ENCODE measurements around the gene EARS2.

GRCh38 chr16:23514381-23515152, 42.6 kb downstream of the EARS2 start:
- TF ChIP-seq SMC3 (conservative IDR thresholded peaks at IDR 0.05; ENCODE audit: insufficient read depth, low read depth, low read length) (no peak), MNT (conservative IDR thresholded peaks at IDR 0.05) (no peak), NR3C1 (CRISPR knock-in tag; IDR thresholded peaks at IDR 0.05) (no peak), PCBP2 (IDR thresholded peaks at IDR 0.05; ENCODE audit: low read depth, low read length, poor library complexity, severe bottlenecking) (no peak), ZNF146 (CRISPR knock-in tag; IDR thresholded peaks at IDR 0.05; ENCODE audit: unreplicated experiment) (no peak), POLR2A (conservative IDR thresholded peaks at IDR 0.05) (no peak)
